G401 (cell line): Measurements from ENCODE around the gene CAMTA1. TPM values are rescaled to one million over a fixed set of nuclear protein-coding genes. Genes with fewer than 3 reads are reported as not detected.
A peak's percentile ranks its signal among the peaks of the same experiment; 100 is the strongest.
"Not testable (repeated sequence)": the region's sequence is repeated elsewhere in the genome, so short reads cannot be mapped to it uniquely, and the experiment has no call there.

ENCODE experiments used
- DNase-seq: peaks from one replicate; pipeline ENCODE4 v3.0.0-alpha.2; 2015; ENCODE audit warnings: low spot score
- in situ Hi-C: cut with HindIII; loops from 2 replicates; pipeline ENCODE4 v1.10.0; 2016; ENCODE audit warnings: low sequenced_read_pairs, mixed read lengths
- total RNA-seq: library from RNA; depleted of rRNA; stranded (reverse); fragments of >200 nt; shearing (Covaris generic); gene quantifications from 2 replicates; pipeline ENCODE4 v1.2.3, GENCODE V29; 2014

CAMTA1 gene
- total RNA-seq, 1 experiment from 2014 or later, result 137 TPM

- in situ Hi-C loops, DNase-seq: not testable (repeated sequence)
Measured at GRCh38 chr1:6832006-6832405, 46.8 kb downstream of the CAMTA1 start.

GRCh38 chr1:6832531-6833188 is 47.4 kb downstream of the CAMTA1 start:
- DNase-seq, result no peak
- in situ Hi-C loops, result no loop called here

- in situ Hi-C loops, result no loop called here
- no peak for DNase-seq
Measured at GRCh38 chr1:6833804-6834203, 48.5 kb downstream of the CAMTA1 start.

- no peak for DNase-seq
- in situ Hi-C loops, result no loop called here
Measured at GRCh38 chr1:6834366-6834765, 49.1 kb downstream of the CAMTA1 start.

- no peak for DNase-seq
- in situ Hi-C loops, result no loop called here
Measured at GRCh38 chr1:6835139-6835538, 49.9 kb downstream of the CAMTA1 start.

GRCh38 chr1:6842301-6842700 is 57.0 kb downstream of the CAMTA1 start:
- DNase-seq, result peak; percentile 15
- in situ Hi-C loops, result no loop called here

- DNase-seq, in situ Hi-C loops: not testable (repeated sequence)
Measured at GRCh38 chr1:6845786-6846185, 60.5 kb downstream of the CAMTA1 start.

GRCh38 chr1:6848816-6849215 is 63.6 kb downstream of the CAMTA1 start:
- in situ Hi-C loops, result no loop called here
- no peak for DNase-seq

- in situ Hi-C loops, result no loop called here
- DNase-seq, result no peak
Measured at GRCh38 chr1:6850537-6850936, 65.3 kb downstream of the CAMTA1 start.

- DNase-seq, result no peak
- in situ Hi-C loops, result no loop called here
Measured at GRCh38 chr1:6852136-6852890, 67.1 kb downstream of the CAMTA1 start.

GRCh38 chr1:6854166-6854565 is 68.9 kb downstream of the CAMTA1 start:
- no peak for DNase-seq
- in situ Hi-C loops, result no loop called here

- in situ Hi-C loops, result no loop called here
- no peak for DNase-seq
Measured at GRCh38 chr1:6857831-6858230, 72.6 kb downstream of the CAMTA1 start.

GRCh38 chr1:6858596-6858995 is 73.3 kb downstream of the CAMTA1 start:
- no peak for DNase-seq
- in situ Hi-C loops, result no loop called here

GRCh38 chr1:6859415-6860343 is 74.4 kb downstream of the CAMTA1 start:
- in situ Hi-C loops, result no loop called here
- no peak for DNase-seq

- no peak for DNase-seq
- in situ Hi-C loops, result no loop called here
Measured at GRCh38 chr1:6860401-6860800, 75.1 kb downstream of the CAMTA1 start.

- in situ Hi-C loops, result no loop called here
- no peak for DNase-seq
Measured at GRCh38 chr1:6861075-6861724, 75.9 kb downstream of the CAMTA1 start.

GRCh38 chr1:6862906-6863305 is 77.7 kb downstream of the CAMTA1 start:
- in situ Hi-C loops, result no loop called here
- no peak for DNase-seq

GRCh38 chr1:6864166-6864565 is 78.9 kb downstream of the CAMTA1 start:
- DNase-seq, result no peak
- in situ Hi-C loops, result no loop called here

- in situ Hi-C loops, result no loop called here
Measured at GRCh38 chr1:6866825-6867224, 81.6 kb downstream of the CAMTA1 start.

More at GRCh38 chr1:6866825-6867224, 81.6 kb downstream of the CAMTA1 start:
- DNase-seq, result no peak
